Endothelial cell of umbilical vein (primary cell): ENCODE results near the gene CLDN6. TPM values are rescaled to one million over a fixed set of nuclear protein-coding genes. Genes with fewer than 3 reads are reported as not detected.

Experiments used
- BruUV-seq: library from RNA; stranded (reverse); fragments of 400-500 nt; replicated peaks from 2 replicates; lab custom pipeline; 2021; lab: Mats Ljungman, UMichigan
- CTCF ChIA-PET: fragments of 300-600, 350-600 bp; sonication (Branson Sonifier 250); formaldehyde crosslinking; loops from one replicate; lab custom pipeline; 2021; ENCODE audit warnings: antibody characterized with exemption, inconsistent platforms; lab: Charles Lee
- POLR2A ChIA-PET: fragments of 300-600, 350-600 bp; sonication (Branson Sonifier 250); formaldehyde crosslinking; loops from one replicate; lab custom pipeline; 2021; ENCODE audit warnings: antibody characterized with exemption, inconsistent platforms; lab: Charles Lee
- DNase-seq: peaks from one replicate; pipeline ENCODE4 v3.0.0-alpha.2; 2011; ENCODE audit warnings: low read depth, low spot score
- FAIRE-seq: peaks from 2 replicates; lab custom pipeline; 2011; peaks lifted over from hg19 to GRCh38; lab: Jason Lieb, UNC
- H2AFZ ChIP-seq: 2 replicates; pipeline ENCODE4 v1.6.0; 2012; ENCODE audit warnings: low read depth, low read length, control low read depth, inconsistent platforms
- H3K27ac ChIP-seq: 2 replicates; pipeline ENCODE4 v1.5.1; 2011; ENCODE audit warnings: low read depth, mild to moderate bottlenecking, control low read depth, low read length, moderate library complexity; ENCODE audit not compliant: insufficient read depth
- H3K27me3 ChIP-seq, 2 experiments: 2 replicates each; pipeline versions ENCODE4 v1.6.0 to v1.6.1; 2011; ENCODE audit warnings: low read length in 2 of 2, mixed read lengths in 1 of 2; ENCODE audit not compliant: control insufficient read depth in 2 of 2, insufficient read depth in 2 of 2
- H3K36me3 ChIP-seq, 2 experiments: 2 replicates in 1 of 2; 3 replicates in 1 of 2; pipeline ENCODE4 v1.5.1; 2011; ENCODE audit warnings: low read length in 2 of 2, mild to moderate bottlenecking in 1 of 2, moderate library complexity in 1 of 2; ENCODE audit not compliant: control insufficient read depth in 2 of 2, insufficient read depth in 2 of 2; ENCODE audit errors: extremely low read depth in 1 of 2
- H3K4me1 ChIP-seq: 3 replicates; pipeline ENCODE4 v1.5.1; 2011; ENCODE audit warnings: mild to moderate bottlenecking, low read length; ENCODE audit not compliant: control insufficient read depth, insufficient read depth; ENCODE audit errors: extremely low read depth
- H3K4me2 ChIP-seq: 2 replicates; pipeline ENCODE4 v1.6.1; 2011; ENCODE audit warnings: low read length, control low read depth, mixed read lengths; ENCODE audit not compliant: insufficient read depth
- H3K4me3 ChIP-seq, 3 experiments: fragments of 200-600 bp in 1 of 3; sonication (generic), shearing (Covaris generic) in 1 of 3; replicated peaks in 1 of 3; 2 replicates each; pipeline ENCODE4 v1.5.1; 2011 to 2016; ENCODE audit warnings: control low read depth in 3 of 3, low read length in 3 of 3, mild to moderate bottlenecking in 2 of 3, inconsistent platforms in 1 of 3, low read depth in 1 of 3, moderate library complexity in 1 of 3; ENCODE audit not compliant: insufficient read depth in 1 of 3
- H3K79me2 ChIP-seq: 2 replicates; pipeline ENCODE4 v1.6.0; 2012; ENCODE audit warnings: low read length, inconsistent platforms; ENCODE audit not compliant: control insufficient read depth, insufficient read depth
- H3K9ac ChIP-seq: replicated peaks from 2 replicates; pipeline ENCODE3; 2011; ENCODE audit warnings: low read length, control low read depth; ENCODE audit not compliant: insufficient read depth; ENCODE audit errors: extremely low read depth
- H3K9me1 ChIP-seq: replicated peaks from 3 replicates; pipeline ENCODE4 v1.6.0; 2011; ENCODE audit warnings: mild to moderate bottlenecking, low read length; ENCODE audit not compliant: control insufficient read depth, insufficient read depth; ENCODE audit errors: extremely low read depth
- H3K9me3 ChIP-seq: replicated peaks from 2 replicates; pipeline ENCODE4 v1.5.1; 2012; ENCODE audit warnings: low read length, inconsistent platforms; ENCODE audit not compliant: control insufficient read depth, insufficient read depth
- H4K20me1 ChIP-seq: replicated peaks from 2 replicates; pipeline ENCODE3; 2011; ENCODE audit warnings: mild to moderate bottlenecking, low read length; ENCODE audit not compliant: control insufficient read depth, insufficient read depth; ENCODE audit errors: extremely low read depth
- EZH2 ChIP-seq: IDR thresholded peaks from 2 replicates; pipeline ENCODE4 v1.6.1; 2012; ENCODE audit warnings: borderline replicate concordance, low read depth, mild to moderate bottlenecking, moderate library complexity, low read length, inconsistent platforms; ENCODE audit not compliant: severe bottlenecking
- FOS ChIP-seq: IDR thresholded peaks from 2 replicates; pipeline ENCODE4 v1.6.1; 2011; ENCODE audit warnings: mild to moderate bottlenecking, low read length, moderate library complexity, borderline replicate concordance; ENCODE audit not compliant: insufficient read depth
- GATA2 ChIP-seq: IDR thresholded peaks from 2 replicates; pipeline ENCODE4 v1.7.0; 2011; ENCODE audit warnings: low read depth, mild to moderate bottlenecking, moderate library complexity, mixed read lengths, low read length; ENCODE audit not compliant: insufficient read length, insufficient read depth
- JUN ChIP-seq: IDR thresholded peaks from 2 replicates; pipeline ENCODE4 v1.6.1; 2011; ENCODE audit warnings: borderline replicate concordance, low read depth; ENCODE audit not compliant: insufficient read length, insufficient read depth
- MYC ChIP-seq: IDR thresholded peaks from one replicate; pipeline ENCODE4 v1.6.1; 2011; ENCODE audit warnings: mild to moderate bottlenecking, low read depth, low read length
- POLR2A ChIP-seq: IDR thresholded peaks from 2 replicates; pipeline ENCODE4 v1.6.1; 2012; ENCODE audit warnings: low read depth, mild to moderate bottlenecking, control low read depth, low read length
- POLR2AphosphoS5 ChIP-seq: IDR thresholded peaks from 2 replicates; pipeline ENCODE4 v1.6.1; 2012; ENCODE audit warnings: low read depth, mild to moderate bottlenecking, control low read depth, low read length, moderate library complexity; ENCODE audit not compliant: insufficient read depth
- dilution Hi-C: fragments of 300-500 bp; cut with MboI; formaldehyde crosslinking; loops from one replicate; pipeline ENCODE4 v1.15.0; 2019; ENCODE audit warnings: low sequenced_read_pairs; ENCODE audit not compliant: extremely low pct_ligation_motif_present
- intact Hi-C: fragments of 100-400 bp; cut with micrococcal nuclease; formaldehyde crosslinking; loops from one replicate; pipeline ENCODE4 v1.10.0; 2022
- polyA plus RNA-seq, 4 experiments: library from polyadenylated mRNA; depleted of rRNA in 3 of 4; stranded (reverse) in 3 of 4; unstranded in 1 of 4; fragments of >200 nt; gene quantifications; 2 replicates each; pipeline versions ENCODE4 v1.2.1 to v1.2.3, GENCODE V29; 2011 to 2012; ENCODE audit warnings: missing spikeins in 1 of 4
- total RNA-seq: library from RNA; stranded (reverse); gene quantifications from 2 replicates; pipeline ENCODE4 v1.2.3, GENCODE V29; 2021
- TF ChIP-seq, protein P1 (sequence below): IDR thresholded peaks from 2 replicates; pipeline ENCODE4 v1.6.1; 2011; ENCODE audit not compliant: insufficient read depth, insufficient read length
- TF ChIP-seq, protein P2 (sequence below), 2 donors: IDR thresholded peaks; 1 replicate in 1 of 2; 2 replicates in 1 of 2; pipeline ENCODE4 v1.5.1; 2011; ENCODE audit warnings: low read length in 2 of 2, mild to moderate bottlenecking in 2 of 2, moderate library complexity in 2 of 2, control low read depth in 1 of 2, inconsistent platforms in 1 of 2, low read depth in 1 of 2; ENCODE audit not compliant: insufficient read depth in 1 of 2; ENCODE audit errors: extremely low read depth in 1 of 2

CLDN6 gene
- total and polyA plus RNA-seq, 2 donors (not counting 3 experiments of a cell fraction or from before 2014, with no cell fraction given) = 0.28 TPM; not detected in 1

DNA sequence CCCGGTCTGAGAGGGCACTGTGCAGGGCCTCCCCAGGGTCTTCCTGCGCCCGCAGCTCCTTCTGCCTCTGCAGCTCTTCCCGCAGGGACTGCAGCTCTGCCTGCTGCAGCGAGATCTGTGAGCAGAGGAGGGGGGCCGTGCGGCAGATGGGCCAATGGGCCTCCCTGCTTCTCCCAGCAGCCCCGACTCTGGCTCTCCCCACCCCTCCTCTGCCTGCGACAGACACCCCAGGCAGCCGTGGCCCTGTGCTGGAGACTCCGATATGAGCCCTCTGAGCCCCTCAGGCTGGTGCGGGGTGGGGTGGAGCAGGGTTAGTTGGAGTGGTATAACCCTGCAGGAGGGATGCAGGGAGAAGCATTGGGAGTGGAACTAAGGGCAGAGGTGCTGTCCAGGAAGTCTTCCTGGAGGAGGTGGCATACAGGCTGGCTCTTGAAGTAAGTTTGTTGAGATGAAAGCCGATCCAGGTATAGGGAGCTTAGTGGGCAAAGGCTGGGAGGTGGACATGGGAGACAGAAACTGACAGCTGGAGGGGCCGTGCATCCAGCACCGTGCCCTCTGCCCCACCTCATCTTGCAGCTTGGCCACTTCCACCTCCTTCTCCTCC, 10.8 kb upstream of the CLDN6 start:
- Histone ChIP-seq H3K9me3 (no peaks in the 10 kb centered on the region), H3K4me1 (no peaks in the 10 kb centered on the region), H3K9ac (no peak overlapping the region), H3K79me2 (no peaks in the 10 kb centered on the region), H2AFZ (no peak overlapping the region), H4K20me1 (no peaks in the 10 kb centered on the region), H3K4me3 (no peak overlapping the region), H3K4me2 (no peak overlapping the region), H3K27me3 (peaks cover 34 to 38% of the 10 kb centered on the region in 2 experiments), H3K27ac (no peak overlapping the region), H3K36me3 (peaks cover 0 to 9% of the 10 kb centered on the region in 2 experiments), H3K9me1 (no peaks in the 10 kb centered on the region)
- no peak for TF ChIP-seq MYC
- TF ChIP-seq POLR2A = peak; percentile 27
- POLR2A ChIA-PET = interaction anchor here (0.6 to 1.1 kb wide), 4 partner anchors 9 to 106 kb away, joined by 3 to 6 read pairs (median 5); partner anchors contain the start of genes TNFRSF12A and ZNF213
- no peak for FAIRE-seq
- DNase-seq = no peak
- BruUV-seq = no TSS peak
- dilution Hi-C loops = no loop called here
- intact Hi-C loops = loop anchor here (1.0 kb wide), 1 partner anchor 26 kb away; no protein-coding TSS in a partner anchor
- CTCF ChIA-PET = interaction anchor here (0.6 to 8.8 kb wide), 21 partner anchors 8 to 142 kb away, joined by 3 to 200 read pairs (median 8); partner anchors contain the start of genes CLDN6, HCFC1R1, MMP25 and PAQR4

DNA sequence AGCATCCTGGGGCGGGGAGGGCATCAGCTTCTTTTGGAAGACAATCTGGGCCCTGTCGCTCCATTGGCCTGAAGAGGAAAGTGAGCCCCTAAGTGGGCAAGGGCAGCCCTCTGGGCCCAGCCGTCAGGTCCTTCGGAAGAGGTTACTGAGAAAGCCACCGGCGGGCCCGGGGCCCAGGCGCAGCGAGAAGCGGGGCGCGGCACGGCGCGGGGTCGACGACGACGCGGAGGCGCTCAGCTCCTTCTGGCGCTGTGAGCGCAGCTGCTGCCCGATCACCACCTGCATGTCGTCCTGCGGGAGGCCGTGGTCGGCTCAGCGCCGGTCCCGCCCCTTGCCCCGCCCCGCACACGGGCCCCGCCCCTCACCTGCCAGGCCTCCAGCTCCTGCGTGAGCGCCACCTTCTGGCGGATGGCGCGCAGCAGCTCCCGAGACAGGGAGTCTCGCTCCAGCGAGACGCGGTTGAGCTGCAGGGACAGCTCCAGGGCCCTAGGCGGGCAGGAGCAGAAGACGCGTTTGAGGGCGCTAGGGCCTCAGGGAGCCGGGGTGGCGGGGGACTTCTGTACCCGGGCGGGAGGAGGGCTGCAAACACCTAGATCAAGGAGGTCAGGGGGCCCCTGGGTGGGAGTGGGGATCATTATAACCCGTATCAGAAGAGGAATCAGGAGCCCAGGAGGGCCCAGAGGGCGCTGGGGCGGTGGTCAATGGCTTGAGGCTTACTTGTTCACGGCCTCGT, 10.2 kb upstream of the CLDN6 start:
- no peaks in the 10 kb centered on the region for H3K79me2 ChIP-seq
- no peak overlapping the region for H3K27ac ChIP-seq
- no peak overlapping the region for H3K4me2 ChIP-seq
- DNase-seq (peak; percentile 70), FAIRE-seq (peak; percentile 87)
- TF ChIP-seq JUN = no peak
- no peak for TF ChIP-seq GATA2
- TF ChIP-seq, protein P1, sequence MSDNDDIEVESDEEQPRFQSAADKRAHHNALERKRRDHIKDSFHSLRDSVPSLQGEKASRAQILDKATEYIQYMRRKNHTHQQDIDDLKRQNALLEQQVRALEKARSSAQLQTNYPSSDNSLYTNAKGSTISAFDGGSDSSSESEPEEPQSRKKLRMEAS = no peak
- no peak for TF ChIP-seq POLR2A
- no peak for TF ChIP-seq EZH2
- no peak for TF ChIP-seq MYC
- TF ChIP-seq, protein P2, sequence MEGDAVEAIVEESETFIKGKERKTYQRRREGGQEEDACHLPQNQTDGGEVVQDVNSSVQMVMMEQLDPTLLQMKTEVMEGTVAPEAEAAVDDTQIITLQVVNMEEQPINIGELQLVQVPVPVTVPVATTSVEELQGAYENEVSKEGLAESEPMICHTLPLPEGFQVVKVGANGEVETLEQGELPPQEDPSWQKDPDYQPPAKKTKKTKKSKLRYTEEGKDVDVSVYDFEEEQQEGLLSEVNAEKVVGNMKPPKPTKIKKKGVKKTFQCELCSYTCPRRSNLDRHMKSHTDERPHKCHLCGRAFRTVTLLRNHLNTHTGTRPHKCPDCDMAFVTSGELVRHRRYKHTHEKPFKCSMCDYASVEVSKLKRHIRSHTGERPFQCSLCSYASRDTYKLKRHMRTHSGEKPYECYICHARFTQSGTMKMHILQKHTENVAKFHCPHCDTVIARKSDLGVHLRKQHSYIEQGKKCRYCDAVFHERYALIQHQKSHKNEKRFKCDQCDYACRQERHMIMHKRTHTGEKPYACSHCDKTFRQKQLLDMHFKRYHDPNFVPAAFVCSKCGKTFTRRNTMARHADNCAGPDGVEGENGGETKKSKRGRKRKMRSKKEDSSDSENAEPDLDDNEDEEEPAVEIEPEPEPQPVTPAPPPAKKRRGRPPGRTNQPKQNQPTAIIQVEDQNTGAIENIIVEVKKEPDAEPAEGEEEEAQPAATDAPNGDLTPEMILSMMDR (IDR thresholded peaks at IDR 0.05; ENCODE audit: extremely low read depth in 1 of 2, insufficient read depth in 1 of 2, low read depth in 1 of 2, low read length in 2 of 2) = peak; percentile 55 to 94
- peak; percentile 54 for TF ChIP-seq POLR2AphosphoS5
- TF ChIP-seq FOS = no peak
- H3K4me3 ChIP-seq = no peak overlapping the region
- no peak overlapping the region for H3K9ac ChIP-seq
- no peaks in the 10 kb centered on the region for H3K9me1 ChIP-seq
- ChIA-PET POLR2A (interaction anchor here (0.6 to 1.1 kb wide), 4 partner anchors 8 to 107 kb away, joined by 3 to 6 read pairs (median 5); partner anchors contain the start of genes TNFRSF12A and ZNF213), CTCF (interaction anchor here (0.6 to 8.8 kb wide), 22 partner anchors 9 to 143 kb away, joined by 3 to 200 read pairs (median 6); partner anchors contain the start of genes CLDN6, MMP25, PAQR4 and TNFRSF12A)
- no TSS peak for BruUV-seq
- H3K9me3 ChIP-seq = no peaks in the 10 kb centered on the region
- no peaks in the 10 kb centered on the region for H4K20me1 ChIP-seq
- H3K36me3 ChIP-seq = peaks cover 0 to 9% of the 10 kb centered on the region in 2 experiments
- dilution Hi-C loops = no loop called here
- H2AFZ ChIP-seq = no peak overlapping the region
- H3K4me1 ChIP-seq = peaks cover 6% of the 10 kb centered on the region
- intact Hi-C loops = loop anchor here (1.0 kb wide), 1 partner anchor 25 kb away; no protein-coding TSS in a partner anchor
- H3K27me3 ChIP-seq = peaks cover 28 to 32% of the 10 kb centered on the region in 2 experiments
